GM15510 (cell line): Measurements from ENCODE around the gene RBBP4.
A peak's percentile ranks its signal among the peaks of the same experiment; 100 is the strongest.

Experiments used
- POLR2A ChIP-seq: IDR thresholded peaks from 3 replicates; pipeline ENCODE4 v1.6.1; 2011; ENCODE audit warnings: borderline replicate concordance; ENCODE audit not compliant: insufficient read length; ENCODE audit errors: extremely low read depth

RBBP4 gene

DNA sequence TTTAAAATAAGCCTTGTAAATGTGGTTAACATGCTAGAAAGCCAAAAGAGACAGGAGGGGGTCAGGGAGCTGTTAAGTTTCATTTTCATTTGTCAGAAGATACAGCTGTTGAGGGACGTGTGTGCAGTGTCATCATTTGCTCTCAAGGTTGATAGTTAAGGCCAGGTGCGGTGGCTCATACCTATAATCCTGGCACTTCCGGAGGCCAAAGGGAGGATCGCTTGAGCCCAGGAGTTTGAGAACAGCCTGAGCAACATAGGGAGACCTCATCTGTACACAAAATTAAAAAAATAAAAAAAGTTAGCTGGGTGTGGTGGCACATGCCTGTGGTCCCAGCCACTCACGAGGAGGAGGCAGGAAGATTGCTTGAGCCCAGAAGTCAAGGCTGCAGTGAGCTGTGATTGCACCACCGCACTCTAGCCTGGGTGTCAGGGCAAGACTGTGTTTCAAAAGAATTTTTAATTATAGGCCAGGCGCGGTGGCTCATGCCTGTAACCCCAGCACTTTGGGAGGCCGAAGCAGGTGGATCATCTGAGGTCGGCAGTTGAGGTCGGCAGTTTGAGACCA lies 23.3 kb upstream of the RBBP4 start:
- no peak for TF ChIP-seq POLR2A

DNA sequence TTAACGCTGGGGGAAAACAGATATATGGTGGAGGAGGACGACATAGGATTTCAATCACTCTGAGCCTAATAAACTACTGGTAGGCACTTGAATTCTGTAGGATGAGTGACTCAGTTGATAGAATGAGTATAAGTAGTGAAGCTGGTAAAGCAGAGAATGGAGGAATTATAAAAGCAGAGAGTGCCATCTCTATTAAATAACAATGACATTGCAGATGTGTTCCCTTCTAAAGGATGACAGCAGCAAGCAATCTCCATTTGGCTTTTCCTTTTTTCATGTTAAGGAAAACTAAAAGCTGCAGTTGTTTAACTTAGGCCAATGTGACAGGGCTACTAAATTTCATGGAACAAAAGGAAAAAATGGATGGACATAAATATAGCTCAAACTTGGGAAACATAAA lies 18.2 kb upstream of the RBBP4 start:
- TF ChIP-seq POLR2A: no peak

DNA sequence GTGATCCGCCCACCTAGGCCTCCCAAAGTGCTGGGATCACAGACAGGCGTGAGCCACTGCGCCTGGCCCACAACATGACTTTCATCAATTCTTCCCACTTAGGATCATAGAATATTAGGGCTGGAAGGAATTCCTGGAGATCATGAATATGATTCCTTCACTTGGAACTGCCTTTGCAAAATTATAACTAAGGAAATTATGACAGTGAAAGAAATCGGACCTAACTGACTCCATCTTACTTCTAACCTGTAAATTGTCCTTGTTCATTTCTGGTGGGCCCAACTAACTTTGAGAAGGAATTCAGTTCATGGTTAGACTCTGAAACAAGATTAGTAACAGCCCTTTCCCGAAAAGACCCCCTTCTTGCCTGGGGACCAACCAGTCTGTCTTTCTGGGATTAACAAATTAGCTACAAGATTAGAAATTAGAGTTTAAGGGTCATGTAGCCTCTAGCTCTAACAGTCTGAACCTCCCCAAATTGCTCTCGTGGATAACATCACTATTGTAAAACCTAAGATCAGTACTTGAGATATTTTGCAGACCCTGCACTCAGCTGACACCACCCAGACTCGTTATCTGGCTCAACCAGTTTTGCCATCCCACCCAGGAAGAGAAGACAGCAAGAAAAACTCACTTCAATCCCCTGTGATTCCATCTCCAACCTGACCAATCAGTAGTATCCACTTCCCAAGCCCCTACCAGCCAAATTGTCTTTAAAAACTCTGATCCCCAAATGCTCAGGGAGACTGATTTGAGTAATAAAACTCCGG lies 15.3 kb upstream of the RBBP4 start:
- TF ChIP-seq POLR2A: no peak

DNA sequence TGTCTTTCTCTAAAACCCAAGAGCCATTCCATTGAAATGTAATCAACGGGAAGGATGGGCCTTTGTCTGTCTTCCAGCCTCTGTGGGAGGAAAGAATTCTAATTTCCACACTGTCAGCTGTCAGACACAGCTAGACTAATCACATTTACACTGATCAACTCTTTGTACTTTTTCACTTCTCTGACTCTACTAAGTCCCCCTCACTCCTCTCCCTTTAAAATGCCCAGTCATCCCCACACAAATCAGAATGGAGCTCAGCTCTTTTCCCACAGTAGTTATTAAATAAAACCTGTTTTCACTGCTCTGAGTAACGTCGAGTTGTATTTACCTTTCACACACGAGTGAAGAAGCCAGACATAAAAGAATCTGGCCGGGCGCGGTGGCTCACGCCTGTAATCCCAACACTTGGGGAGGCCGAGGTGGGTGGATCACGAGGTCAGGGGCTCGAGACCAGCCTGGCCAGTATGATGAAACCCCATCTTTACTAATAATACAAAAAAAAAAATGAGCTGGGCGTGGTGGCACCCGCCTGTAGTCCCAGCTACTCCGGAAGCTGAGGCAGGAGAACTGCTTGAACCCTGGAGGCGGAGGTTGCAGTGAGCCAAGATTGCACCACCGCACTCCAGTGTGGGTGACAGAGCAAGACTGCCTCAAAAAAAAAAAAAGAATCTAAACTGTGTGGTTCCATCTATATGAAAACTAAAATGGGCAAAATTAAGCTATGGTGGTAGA lies 13.9 kb upstream of the RBBP4 start:
- TF ChIP-seq POLR2A: no peak

DNA sequence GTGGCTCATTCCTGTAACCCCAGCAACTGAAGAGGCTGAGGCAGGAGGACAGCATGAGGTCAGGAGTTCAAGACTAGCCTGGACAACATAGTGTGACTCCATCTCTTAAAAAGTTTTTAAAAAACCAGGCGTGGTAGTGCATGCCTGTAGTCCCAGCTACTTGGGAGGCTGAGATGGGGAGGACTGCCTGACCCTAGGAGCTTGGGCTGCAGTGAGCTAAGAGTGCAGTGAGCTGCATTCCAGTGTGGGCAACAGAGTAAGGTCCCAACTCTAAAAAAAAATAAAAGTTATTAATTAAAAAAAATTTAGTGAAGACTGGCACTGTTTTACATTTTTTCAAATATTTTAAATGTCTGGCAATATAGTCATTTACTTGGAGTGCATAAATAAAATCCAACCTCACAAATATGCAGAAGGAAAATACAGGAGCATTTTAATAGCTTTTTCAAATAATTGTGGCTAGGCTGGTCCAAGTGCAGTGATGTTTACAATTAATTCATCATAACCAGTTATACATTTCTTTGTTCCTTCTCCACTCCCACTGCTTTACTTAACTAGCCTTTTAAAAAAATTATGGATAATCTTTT lies 11.4 kb upstream of the RBBP4 start:
- no peak for TF ChIP-seq POLR2A

DNA sequence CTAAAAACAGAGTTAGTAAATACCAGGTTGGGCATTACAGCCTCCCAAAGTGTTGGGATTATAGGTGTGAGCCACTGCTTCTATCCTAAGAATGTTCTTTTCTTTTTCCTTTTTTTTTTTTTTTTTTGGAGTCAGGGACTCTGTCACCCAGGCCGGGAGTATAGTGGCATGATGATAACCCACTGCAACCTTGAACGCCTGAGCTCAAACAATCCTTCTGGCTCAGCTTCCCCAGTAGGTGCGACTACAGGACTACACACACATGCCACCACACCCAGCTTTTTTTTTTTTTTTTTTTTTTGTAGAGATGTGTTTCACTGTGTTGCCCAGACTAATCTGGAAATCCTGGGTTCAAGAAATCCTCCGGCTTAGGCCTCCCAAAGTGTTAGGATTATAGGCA lies 6.6 kb upstream of the RBBP4 start:
- no peak for TF ChIP-seq POLR2A

DNA sequence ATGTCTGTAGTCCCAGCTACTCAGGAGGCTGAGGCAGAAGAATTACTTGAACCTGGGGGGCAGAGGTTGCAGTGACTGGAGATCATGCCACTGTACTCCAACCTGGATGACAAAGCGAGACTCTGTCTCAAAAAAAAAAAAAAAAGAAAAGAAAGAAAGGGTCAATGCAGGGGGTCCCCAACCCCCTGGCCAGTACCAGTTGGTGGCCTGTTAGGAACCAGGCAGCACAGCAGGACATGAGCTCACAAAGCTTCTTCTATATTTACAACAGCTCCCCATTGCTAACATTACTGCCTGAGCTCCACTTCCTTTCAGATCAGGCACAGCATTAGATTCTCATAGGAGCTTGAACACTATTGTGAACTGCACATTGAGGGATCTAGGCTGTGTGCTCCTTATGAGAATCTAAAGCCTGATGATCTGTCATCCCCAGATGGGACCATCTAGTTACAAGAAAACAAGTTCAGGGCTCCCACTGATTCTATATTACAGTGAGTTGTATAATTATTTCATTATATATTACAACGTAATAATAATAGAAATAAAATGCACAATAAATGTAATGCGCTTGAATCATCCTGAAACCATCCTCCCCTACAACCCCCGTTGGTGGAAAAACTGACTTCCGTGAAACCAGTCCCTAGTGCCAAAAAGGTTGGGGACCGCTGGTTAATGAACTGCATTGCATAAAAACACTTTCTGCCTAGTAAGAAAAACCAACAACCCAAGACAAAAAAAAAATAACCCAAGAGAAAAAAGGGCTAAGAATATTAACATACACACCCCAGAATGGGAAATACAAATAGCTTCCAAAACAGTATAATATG lies 3.5 kb upstream of the RBBP4 start:
- no peak for TF ChIP-seq POLR2A

DNA sequence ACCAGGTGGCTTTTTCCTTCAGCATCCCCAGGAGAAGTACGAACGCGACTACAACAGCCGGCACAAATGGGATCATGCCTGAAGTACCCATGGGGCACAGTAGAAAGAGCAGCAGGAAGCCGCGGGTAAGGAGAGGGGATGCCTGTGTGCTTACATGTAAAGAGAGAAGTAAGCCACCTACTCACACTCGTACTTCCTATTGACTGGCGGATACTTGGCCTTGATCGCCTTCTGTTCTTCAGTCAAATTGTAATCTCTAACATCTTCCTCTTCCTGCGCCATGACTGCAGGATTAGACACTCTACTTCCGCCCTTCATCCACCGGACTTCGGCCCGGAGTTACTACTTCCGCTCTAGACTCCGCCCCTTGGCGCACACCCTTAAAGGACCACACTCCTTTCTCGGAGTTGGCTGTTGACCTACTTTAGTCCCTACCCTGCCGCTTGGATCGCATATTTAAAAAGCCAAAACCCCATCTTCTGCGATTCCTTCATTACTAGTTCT lies 708 bp upstream of the RBBP4 start, which contains the start of gene ZBTB8OS:
Gene ZBTB8OS (minus strand): TSS at position 303 of the 504 bp plus-strand sequence. CDS start 21 bp downstream, at position 282.
- peak; percentile 80 for TF ChIP-seq POLR2A

DNA sequence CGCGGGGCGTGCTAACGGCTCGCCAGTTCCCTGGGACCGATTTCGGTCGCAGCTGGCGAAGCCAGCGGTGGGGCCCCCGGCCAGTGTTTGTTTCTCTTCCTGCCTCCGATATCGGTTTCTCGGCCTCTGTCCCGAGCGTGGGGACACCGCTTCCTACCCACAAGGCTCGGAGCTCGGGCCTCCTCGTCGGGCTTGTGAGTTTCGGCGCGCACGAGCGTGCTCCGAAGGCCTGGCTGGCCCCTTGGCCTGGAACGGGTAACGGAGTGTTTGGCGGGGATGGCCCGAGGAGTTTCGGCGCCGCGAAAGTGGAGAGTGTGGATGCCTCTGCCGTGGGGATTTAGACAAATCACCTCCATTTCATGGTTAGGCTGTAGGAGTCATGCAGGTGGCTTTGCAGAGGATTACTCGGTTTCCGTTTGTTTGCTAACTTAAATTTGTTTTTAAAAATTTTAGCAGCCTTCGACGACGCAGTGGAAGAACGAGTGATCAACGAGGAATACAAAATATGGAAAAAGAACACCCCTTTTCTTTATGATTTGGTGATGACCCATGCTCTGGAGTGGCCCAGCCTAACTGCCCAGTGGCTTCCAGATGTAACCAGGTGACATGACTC lies 559 bp downstream of the RBBP4 start:
- no peak for TF ChIP-seq POLR2A

DNA sequence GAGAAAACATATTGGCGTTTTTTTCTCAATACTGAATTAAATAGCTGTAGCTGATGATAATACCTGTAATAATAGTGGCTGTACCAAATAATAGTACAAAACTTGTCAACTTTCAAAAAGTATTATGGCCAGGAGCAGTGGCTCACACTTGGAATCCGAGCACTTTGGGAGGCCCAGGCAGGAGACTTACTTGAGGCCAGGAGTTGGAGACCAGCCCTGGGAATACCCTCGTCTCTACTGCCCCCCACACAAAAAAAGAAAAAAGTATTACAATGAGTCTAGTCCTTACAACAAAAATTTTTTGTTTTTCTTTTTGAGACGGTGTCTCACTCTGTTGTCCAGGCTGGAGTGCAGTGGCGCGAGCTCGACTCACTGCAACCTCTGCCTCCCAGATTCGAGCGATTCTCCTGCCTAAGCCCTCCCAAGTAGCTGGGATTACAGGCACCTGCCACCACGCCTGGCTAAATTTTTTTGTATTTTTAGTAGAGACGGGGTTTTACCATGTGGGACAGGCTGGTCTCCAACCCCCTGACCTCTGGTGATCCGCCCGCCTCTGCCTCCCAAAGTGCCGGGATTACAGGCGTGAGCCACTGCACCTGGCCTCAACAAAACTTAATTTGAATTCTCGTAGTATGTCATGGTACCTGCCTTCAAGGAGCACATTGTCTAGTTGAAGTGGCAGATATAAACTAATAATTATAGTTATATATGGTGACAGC lies 1.4 kb downstream of the RBBP4 start:
- no peak for TF ChIP-seq POLR2A

DNA sequence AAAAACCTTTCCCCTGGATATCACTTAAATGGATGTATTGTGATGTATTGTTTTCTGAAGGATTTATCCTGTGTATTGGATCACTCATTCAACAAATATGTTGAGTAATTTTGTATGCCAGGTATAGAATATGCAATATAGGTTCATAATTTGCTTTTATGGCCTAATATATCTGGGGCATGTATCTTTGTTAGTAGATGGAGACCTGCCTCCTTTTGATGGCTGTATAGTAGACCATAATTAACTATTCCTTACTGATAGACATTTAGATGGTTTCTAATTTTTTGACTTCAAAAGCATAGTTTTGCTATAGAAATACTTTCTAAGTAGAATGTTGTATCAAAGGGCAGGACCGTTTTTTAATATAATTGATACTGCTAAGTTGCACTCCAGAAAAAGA lies 8.6 kb downstream of the RBBP4 start:
- TF ChIP-seq POLR2A: no peak

DNA sequence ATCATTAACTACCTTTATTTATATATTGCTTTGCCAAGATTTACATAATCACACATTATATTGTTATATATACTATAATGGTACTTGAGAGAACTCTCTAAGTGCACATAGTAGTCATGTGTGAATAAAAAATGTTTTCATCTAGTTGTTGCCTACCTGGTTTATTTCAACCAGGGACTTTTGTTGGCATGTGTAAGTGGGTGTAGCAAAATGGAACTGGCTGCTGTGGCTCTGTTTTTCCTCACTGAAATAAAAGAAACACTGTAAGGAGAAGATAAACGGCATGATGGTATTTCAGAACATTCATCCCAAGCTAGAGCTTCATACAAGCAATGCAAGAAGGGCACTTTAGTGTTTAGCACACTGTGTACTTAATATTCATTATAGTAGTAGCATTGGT lies 14.9 kb downstream of the RBBP4 start:
- TF ChIP-seq POLR2A: no peak

DNA sequence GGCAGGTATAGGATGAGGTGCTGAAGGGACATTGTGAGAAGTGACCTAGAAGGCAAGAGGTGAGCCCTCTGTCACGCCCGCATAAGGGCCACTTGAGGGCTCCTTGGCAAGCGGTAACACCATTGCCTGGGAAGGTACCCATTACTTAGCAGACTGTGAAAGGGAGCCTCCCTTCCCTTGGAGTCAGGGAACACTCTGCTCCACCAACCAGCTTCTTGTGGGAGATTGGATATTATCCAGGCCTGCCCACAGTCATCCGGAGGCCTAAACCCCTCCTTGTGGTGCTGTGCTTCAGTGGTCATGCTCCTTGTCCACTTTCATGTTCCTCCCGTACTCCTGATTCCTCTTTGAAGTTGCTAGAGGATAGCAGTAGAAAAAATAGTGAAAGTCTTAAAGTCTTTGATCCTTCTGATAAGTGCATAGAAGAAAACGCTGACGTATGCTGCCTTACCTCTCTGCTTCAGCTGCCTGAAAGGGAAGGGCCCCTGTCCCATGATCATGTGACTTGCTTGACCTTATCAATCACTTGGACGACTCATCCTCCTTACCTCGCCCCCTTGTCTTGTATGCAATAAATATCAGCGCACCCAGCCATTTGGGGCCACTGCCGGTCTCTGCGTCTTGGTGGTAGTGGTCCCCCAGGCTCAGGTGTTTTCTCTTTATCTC lies 16.0 kb downstream of the RBBP4 start:
- TF ChIP-seq POLR2A: no peak
